GM18520 (cell line): ENCODE data around the gene ARFIP2.

ENCODE experiments used
- ATAC-seq: cut with Tn5 transposase; IDR thresholded peaks from one replicate; pipeline ENCODE4 v1.9.1; 2021; ENCODE audit not compliant: unreplicated experiment

Gene ARFIP2

GRCh38 chr11:6448574-6448973 is 32.6 kb downstream of the ARFIP2 start:
- ATAC-seq, result no peak

GRCh38 chr11:6443269-6444003 is 37.7 kb downstream of the ARFIP2 start:
- ATAC-seq, result no peak

GRCh38 chr11:6442441-6442840 is 38.7 kb downstream of the ARFIP2 start:
- no peak for ATAC-seq

GRCh38 chr11:6440906-6441358 is 40.2 kb downstream of the ARFIP2 start, which contains the start of gene HPX:
Gene HPX, minus strand, starts transcription at chr11:6440987. Its CDS starts 24 bp downstream, at chr11:6440963.
- no peak for ATAC-seq

- no peak for ATAC-seq
Measured at GRCh38 chr11:6438979-6439571, 42.1 kb downstream of the ARFIP2 start.

- no peak for ATAC-seq
Measured at GRCh38 chr11:6437993-6438392, 43.1 kb downstream of the ARFIP2 start.

GRCh38 chr11:6437423-6437822 is 43.7 kb downstream of the ARFIP2 start:
- ATAC-seq, result no peak

GRCh38 chr11:6433998-6434660 is 47.0 kb downstream of the ARFIP2 start:
- ATAC-seq, result no peak

GRCh38 chr11:6431861-6432260 is 49.3 kb downstream of the ARFIP2 start:
- no peak for ATAC-seq

- ATAC-seq, result no peak
Measured at GRCh38 chr11:6427516-6427915, 53.6 kb downstream of the ARFIP2 start.
